OCI-LY1 (cell line): ENCODE data around the gene SCRN1.

ENCODE experiments used
- EZH2 ChIP-seq: fragments of 200-600 bp; sonication (generic), shearing (Covaris generic); IDR thresholded peaks from 2 replicates; pipeline ENCODE4 v1.8.0; 2017; ENCODE audit warnings: borderline replicate concordance, mixed run types, mild to moderate bottlenecking, antibody characterized with exemption, low read length, moderate library complexity, mixed read lengths
- TF ChIP-seq, protein P1 (sequence below): fragments of 200-600 bp; sonication (generic), shearing (Covaris generic); IDR thresholded peaks from 2 replicates; pipeline ENCODE4 v1.5.1; 2017; ENCODE audit warnings: mild to moderate bottlenecking, antibody characterized with exemption, low read length, moderate library complexity, mixed read lengths

DNA sequence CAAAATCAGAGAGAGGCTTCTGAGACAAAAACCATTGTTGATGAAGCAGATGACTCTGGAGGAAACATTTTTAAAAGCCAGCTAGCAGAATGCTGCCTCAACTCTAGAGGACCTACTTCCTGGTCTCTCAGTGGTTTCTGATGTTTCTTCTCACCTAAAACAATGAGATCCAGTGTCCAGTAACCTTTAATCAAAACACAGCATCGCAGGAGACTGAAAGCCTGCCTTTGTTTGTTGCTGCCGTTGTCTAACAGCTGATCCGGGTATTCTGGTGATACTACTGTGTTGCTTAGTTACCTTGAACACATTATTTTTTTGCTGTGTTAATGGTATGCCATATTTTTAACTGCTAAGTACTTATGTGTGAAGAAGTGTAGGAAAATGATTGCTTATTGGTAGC lies 112.4 kb downstream of the SCRN1 start:
- no peak for TF ChIP-seq EZH2
- TF ChIP-seq, protein P1, sequence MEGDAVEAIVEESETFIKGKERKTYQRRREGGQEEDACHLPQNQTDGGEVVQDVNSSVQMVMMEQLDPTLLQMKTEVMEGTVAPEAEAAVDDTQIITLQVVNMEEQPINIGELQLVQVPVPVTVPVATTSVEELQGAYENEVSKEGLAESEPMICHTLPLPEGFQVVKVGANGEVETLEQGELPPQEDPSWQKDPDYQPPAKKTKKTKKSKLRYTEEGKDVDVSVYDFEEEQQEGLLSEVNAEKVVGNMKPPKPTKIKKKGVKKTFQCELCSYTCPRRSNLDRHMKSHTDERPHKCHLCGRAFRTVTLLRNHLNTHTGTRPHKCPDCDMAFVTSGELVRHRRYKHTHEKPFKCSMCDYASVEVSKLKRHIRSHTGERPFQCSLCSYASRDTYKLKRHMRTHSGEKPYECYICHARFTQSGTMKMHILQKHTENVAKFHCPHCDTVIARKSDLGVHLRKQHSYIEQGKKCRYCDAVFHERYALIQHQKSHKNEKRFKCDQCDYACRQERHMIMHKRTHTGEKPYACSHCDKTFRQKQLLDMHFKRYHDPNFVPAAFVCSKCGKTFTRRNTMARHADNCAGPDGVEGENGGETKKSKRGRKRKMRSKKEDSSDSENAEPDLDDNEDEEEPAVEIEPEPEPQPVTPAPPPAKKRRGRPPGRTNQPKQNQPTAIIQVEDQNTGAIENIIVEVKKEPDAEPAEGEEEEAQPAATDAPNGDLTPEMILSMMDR, result no peak
